D721Med (cell line): Measurements from ENCODE around the gene LRP2.
"Not testable (repeated sequence)": the region's sequence is repeated elsewhere in the genome, so short reads cannot be mapped to it uniquely, and the experiment has no call there.

Experiments used
- DNase-seq: peaks from one replicate; pipeline ENCODE4 v3.0.0; 2011; ENCODE audit warnings: low spot score; ENCODE audit not compliant: insufficient read length
- FAIRE-seq: peaks from 2 replicates; lab custom pipeline; 2011; peaks lifted over from hg19 to GRCh38; lab: Jason Lieb, UNC
- TF ChIP-seq, protein P1 (sequence below): IDR thresholded peaks from 2 replicates; pipeline ENCODE4 v1.5.1; 2012; ENCODE audit warnings: mild to moderate bottlenecking, control low read depth; ENCODE audit not compliant: insufficient read depth; ENCODE audit errors: missing control alignments

The LRP2 gene

DNA sequence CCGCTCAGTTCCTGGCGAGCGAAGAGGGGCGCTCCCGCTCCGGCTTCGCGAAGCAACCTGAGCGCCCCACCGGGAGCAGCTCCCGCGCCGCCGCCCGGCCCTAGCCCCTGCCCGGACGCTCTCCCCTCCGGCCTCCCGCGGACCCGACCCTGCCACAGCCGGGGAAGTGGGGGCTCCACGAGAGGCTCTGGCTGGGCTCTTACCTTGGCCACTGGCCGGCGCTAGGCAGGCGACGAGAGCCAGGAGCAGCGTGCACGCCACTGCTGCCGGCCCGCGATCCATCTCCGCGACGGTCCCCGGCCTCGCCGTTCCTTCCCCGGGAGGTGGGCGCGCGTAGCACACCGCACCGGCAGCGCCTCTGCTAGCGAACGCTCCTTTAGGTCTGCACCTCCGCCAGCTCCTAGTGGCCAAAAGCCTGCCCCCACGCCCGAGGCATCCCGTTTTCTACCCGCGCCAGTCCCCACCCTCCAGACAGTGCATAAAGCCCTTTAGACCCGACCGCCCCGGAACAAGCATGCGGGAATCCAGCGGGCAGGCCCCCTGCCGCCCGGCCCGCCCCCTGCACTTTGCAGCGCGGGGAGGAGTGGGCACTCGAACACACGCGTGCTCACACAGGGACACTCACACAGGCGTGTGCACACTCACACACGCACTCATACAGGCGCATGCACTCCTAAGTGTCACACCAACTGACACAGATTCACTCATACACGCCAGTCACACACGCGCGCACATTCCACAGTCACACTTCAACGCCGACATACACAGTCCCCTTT, at the start of gene LRP2:
LRP2 (minus strand) TSS at position 417 of the 776 bp plus-strand sequence; CDS start at position 282, 135 bp downstream.
- FAIRE-seq (no peak), DNase-seq (no peak)
- TF ChIP-seq, protein P1, sequence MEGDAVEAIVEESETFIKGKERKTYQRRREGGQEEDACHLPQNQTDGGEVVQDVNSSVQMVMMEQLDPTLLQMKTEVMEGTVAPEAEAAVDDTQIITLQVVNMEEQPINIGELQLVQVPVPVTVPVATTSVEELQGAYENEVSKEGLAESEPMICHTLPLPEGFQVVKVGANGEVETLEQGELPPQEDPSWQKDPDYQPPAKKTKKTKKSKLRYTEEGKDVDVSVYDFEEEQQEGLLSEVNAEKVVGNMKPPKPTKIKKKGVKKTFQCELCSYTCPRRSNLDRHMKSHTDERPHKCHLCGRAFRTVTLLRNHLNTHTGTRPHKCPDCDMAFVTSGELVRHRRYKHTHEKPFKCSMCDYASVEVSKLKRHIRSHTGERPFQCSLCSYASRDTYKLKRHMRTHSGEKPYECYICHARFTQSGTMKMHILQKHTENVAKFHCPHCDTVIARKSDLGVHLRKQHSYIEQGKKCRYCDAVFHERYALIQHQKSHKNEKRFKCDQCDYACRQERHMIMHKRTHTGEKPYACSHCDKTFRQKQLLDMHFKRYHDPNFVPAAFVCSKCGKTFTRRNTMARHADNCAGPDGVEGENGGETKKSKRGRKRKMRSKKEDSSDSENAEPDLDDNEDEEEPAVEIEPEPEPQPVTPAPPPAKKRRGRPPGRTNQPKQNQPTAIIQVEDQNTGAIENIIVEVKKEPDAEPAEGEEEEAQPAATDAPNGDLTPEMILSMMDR: no peak

DNA sequence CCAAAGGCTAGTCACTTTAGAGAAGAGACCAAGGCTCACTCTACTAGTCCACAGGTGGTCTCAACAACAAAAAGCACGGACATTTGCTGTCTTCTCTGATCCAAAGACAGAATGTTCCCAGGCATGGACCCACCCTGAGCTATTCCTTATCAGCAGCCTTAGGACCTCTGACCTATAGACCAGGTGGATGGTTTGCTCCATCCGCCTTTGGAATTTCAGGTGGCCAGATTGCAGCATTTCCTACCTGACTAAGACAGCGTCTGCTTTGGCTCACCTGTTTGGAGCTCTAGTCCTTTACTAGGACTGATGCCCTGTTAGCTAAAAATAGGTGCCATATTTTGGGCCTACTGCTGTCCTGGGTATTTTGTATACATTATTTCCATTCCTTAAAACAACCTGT, 44.6 kb upstream of the LRP2 start:
- TF ChIP-seq, protein P1: no peak
- DNase-seq: no peak
- no peak for FAIRE-seq

DNA sequence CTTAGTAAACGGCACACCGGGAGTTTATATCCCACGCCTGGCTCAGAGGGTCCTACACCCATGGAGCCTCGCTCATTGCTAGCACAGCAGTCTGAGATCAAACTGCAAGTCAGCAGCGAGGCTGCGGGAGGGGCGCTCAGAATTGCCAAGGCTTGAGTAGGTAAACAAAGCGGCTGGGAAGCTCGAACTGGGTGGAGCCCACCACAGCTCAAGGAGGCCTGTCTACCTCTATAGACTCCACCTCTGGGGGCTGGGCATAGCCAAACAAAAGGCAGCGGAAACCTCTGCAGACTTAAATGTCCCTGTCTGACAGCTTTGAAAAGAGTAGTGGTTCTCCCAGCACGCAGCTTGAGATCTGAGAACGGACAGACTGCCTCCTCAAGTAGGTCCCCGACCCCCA, 37.2 kb upstream of the LRP2 start:
- FAIRE-seq, DNase-seq: not testable (repeated sequence)

DNA sequence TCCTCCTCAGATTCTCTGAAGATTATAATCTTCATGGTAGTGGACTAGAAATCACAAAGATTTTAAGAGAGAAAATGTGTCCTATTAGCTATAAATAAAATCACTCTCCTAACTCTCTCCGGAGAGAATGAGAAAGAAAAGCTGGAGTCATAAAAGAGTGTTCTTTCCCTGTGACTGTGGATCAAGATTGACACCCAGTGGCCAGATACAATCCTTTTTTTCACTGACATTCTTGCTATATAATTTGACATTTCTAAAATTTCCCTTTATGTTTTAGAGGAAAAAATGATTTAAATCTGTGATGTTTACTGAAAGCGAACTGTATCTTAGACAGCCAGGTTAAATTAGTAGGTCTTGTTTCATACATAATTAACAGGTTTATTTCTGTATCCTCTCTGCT, 35.4 kb upstream of the LRP2 start:
- TF ChIP-seq, protein P1: peak; percentile 52
- no peak for FAIRE-seq
- DNase-seq: no peak

DNA sequence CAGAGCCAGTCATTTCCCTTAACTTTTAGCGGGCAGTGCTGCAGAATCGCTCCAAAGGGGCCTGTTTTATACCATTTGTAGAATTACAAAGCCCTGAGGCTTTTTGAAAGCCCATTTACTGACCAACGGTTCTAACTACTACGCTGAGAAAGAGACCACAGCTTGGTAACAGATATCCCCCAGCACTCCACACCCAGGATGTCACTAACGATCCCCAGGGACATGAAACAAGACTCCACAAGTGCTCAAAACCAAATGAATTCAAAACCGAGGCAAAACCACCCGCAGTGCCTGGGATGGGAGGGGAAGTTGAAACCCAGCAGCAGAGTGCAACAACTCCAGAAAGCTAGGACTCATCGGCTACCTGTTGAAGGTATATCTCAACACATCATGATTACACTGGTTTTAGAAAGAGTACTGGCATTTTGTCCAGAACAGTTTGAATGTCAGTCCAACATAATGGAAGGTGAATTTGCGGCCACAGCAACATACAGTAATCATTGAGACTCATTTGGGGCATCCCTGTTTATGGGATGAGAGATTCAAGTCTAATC, 33.6 kb upstream of the LRP2 start:
- FAIRE-seq (no peak), DNase-seq (no peak)
- TF ChIP-seq, protein P1: no peak

DNA sequence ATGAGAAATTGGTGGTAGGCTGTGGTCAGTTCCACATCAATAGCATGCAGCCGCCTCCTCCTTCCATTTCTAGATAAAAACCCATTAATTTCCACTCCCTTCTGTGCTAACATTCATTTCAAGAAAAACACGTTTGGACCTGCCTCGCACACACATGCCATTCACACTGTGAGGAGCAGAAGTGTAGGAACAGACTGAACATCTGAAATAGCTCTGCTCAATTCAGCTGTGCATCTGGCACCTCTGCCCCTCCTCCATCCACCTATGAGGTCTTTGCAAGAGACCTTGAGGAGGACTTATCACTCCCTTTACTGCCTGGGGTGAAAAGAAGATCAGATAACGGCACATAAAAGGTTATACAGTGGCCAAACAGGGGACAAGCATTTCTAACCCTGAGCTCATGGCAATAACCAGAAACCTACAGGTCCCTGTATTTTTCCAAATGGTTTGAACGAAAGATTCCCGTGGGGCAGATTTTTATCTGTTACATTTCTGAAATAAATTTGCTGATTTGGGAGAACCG, 30.8 kb upstream of the LRP2 start:
- FAIRE-seq: no peak
- no peak for DNase-seq
- TF ChIP-seq, protein P1: no peak

DNA sequence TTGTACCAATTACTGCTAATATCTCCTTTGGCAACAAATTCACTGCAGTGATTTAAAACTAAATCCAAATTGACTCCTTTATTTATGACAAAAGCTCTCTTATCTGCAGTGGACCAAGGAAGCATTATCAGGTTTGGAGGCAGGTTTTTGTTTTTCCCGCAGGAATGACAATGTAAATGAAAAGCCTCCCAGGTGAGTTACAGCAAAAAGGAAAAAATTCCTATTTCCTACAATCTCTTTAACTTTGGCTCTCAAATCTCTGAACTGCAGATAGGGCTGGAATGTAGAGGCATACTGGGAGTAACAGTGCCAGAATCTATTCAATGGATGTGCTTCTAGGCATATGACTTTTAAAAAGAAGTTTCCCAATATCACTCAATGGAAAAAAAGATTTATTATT, 28.9 kb upstream of the LRP2 start:
- FAIRE-seq (no peak), DNase-seq (no peak)
- TF ChIP-seq, protein P1: no peak
